Liver (tissue), 9 donors: Measurements from ENCODE around the gene ATCAY. TPM values are rescaled to one million over a fixed set of nuclear protein-coding genes. Genes with fewer than 3 reads are reported as not detected.

ENCODE experiments used
- DNase-seq: peaks from one replicate; pipeline ENCODE4 v3.0.0-alpha.2; 2017; ENCODE audit warnings: low spot score
- H3K27ac ChIP-seq, 2 donors: one replicate each; pipeline ENCODE4 v1.7.0; 2013; ENCODE audit warnings: inconsistent platforms in 2 of 2, low read length in 2 of 2, control low read depth in 1 of 2, low read depth in 1 of 2, mild to moderate bottlenecking in 1 of 2
- H3K27me3 ChIP-seq, 4 donors: one replicate each; pipeline versions ENCODE4 v1.6.1 to v1.7.0; 2013; ENCODE audit warnings: low read length in 3 of 4, inconsistent platforms in 1 of 4, mild to moderate bottlenecking in 1 of 4, moderate library complexity in 1 of 4; ENCODE audit not compliant: control insufficient read depth in 4 of 4, insufficient read depth in 4 of 4
- H3K36me3 ChIP-seq, 4 donors: one replicate each; pipeline versions ENCODE4 v1.6.1 to v1.7.0; 2013; ENCODE audit warnings: low read length in 3 of 4, mild to moderate bottlenecking in 3 of 4, low read depth in 1 of 4, moderate library complexity in 1 of 4; ENCODE audit not compliant: control insufficient read depth in 4 of 4, insufficient read depth in 3 of 4
- H3K4me1 ChIP-seq, 4 donors: one replicate each; pipeline versions ENCODE4 v1.6.1 to v1.7.0; 2013; ENCODE audit warnings: low read length in 3 of 4, mild to moderate bottlenecking in 3 of 4, moderate library complexity in 1 of 4; ENCODE audit not compliant: control insufficient read depth in 4 of 4, insufficient read depth in 4 of 4
- H3K4me3 ChIP-seq, 3 donors: one replicate each; pipeline versions ENCODE4 v1.6.1 to v1.7.0; 2013; ENCODE audit warnings: low read length in 3 of 3, control low read depth in 1 of 3, low read depth in 1 of 3, mild to moderate bottlenecking in 1 of 3
- H3K9ac ChIP-seq, 2 donors: one replicate each; pipeline ENCODE4 v1.7.0; 2013; ENCODE audit warnings: low read length in 2 of 2, mild to moderate bottlenecking in 2 of 2, moderate library complexity in 2 of 2, control low read depth in 1 of 2, low read depth in 1 of 2
- H3K9me3 ChIP-seq, 4 donors: one replicate each; pipeline versions ENCODE4 v1.6.1 to v1.7.0; 2013; ENCODE audit warnings: low read length in 3 of 4; ENCODE audit not compliant: control insufficient read depth in 4 of 4
- ATF3 ChIP-seq: IDR thresholded peaks from 2 replicates; pipeline ENCODE4 v1.6.1; 2016; ENCODE audit warnings: antibody characterized with exemption
- CTCF ChIP-seq: fragments of 150-350 bp; IDR thresholded peaks from 2 replicates; pipeline ENCODE4 v1.5.1; 2017; ENCODE audit warnings: improper control_type of control experiment, low read depth, low read length; ENCODE audit not compliant: missing input control
- EGR1 ChIP-seq, 2 donors: IDR thresholded peaks; 2 replicates each; pipeline ENCODE4 v1.6.1; 2016 to 2018; ENCODE audit warnings: antibody characterized with exemption in 2 of 2, low read depth in 2 of 2
- FOXA1 ChIP-seq: IDR thresholded peaks from 2 replicates; pipeline ENCODE4 v1.6.1; 2016; ENCODE audit warnings: antibody characterized with exemption
- FOXA2 ChIP-seq: IDR thresholded peaks from 2 replicates; pipeline ENCODE4 v1.6.1; 2016; ENCODE audit warnings: antibody characterized with exemption
- GABPA ChIP-seq, 2 donors: IDR thresholded peaks in 1 of 2; conservative IDR thresholded peaks in 1 of 2; 2 replicates each; pipeline ENCODE4 v1.6.1; 2016; ENCODE audit warnings: antibody characterized with exemption in 2 of 2, mild to moderate bottlenecking in 1 of 2, moderate library complexity in 1 of 2
- HNF4A ChIP-seq, 2 donors: conservative IDR thresholded peaks; 2 replicates each; pipeline ENCODE4 v1.6.1; 2016; ENCODE audit warnings: antibody characterized with exemption in 2 of 2, mild to moderate bottlenecking in 2 of 2
- HNF4G ChIP-seq: IDR thresholded peaks from 2 replicates; pipeline ENCODE4 v1.6.1; 2016; ENCODE audit warnings: antibody characterized with exemption
- JUND ChIP-seq, 2 donors: IDR thresholded peaks; 2 replicates each; pipeline ENCODE4 v1.6.1; 2016; ENCODE audit warnings: antibody characterized with exemption in 2 of 2
- MAX ChIP-seq: IDR thresholded peaks from 2 replicates; pipeline ENCODE4 v1.6.1; 2016; ENCODE audit warnings: antibody characterized with exemption
- NR2F2 ChIP-seq: IDR thresholded peaks from 2 replicates; pipeline ENCODE4 v1.6.1; 2016; ENCODE audit warnings: antibody characterized with exemption
- RAD21 ChIP-seq, 2 donors: IDR thresholded peaks; 2 replicates each; pipeline ENCODE4 v1.6.1; 2016; ENCODE audit warnings: antibody characterized with exemption in 2 of 2, mild to moderate bottlenecking in 2 of 2
- REST ChIP-seq: IDR thresholded peaks from 2 replicates; pipeline ENCODE4 v1.6.1; 2016; ENCODE audit warnings: antibody characterized with exemption, mild to moderate bottlenecking
- RXRA ChIP-seq, 2 donors: IDR thresholded peaks; 2 replicates each; pipeline ENCODE4 v1.6.1; 2017 to 2018; ENCODE audit warnings: antibody characterized with exemption in 2 of 2, mild to moderate bottlenecking in 1 of 2
- SP1 ChIP-seq: IDR thresholded peaks from 2 replicates; pipeline ENCODE4 v1.6.1; 2018; ENCODE audit warnings: antibody characterized with exemption, mild to moderate bottlenecking
- TAF1 ChIP-seq: conservative IDR thresholded peaks from 2 replicates; pipeline ENCODE4 v1.6.1; 2016; ENCODE audit warnings: antibody characterized with exemption, mild to moderate bottlenecking
- YY1 ChIP-seq: IDR thresholded peaks from 2 replicates; pipeline ENCODE4 v1.6.1; 2016; ENCODE audit warnings: antibody characterized with exemption, mild to moderate bottlenecking
- ZBTB33 ChIP-seq: IDR thresholded peaks from 2 replicates; pipeline ENCODE4 v1.6.1; 2016; ENCODE audit warnings: antibody characterized with exemption
- WGBS: extraction: QIAGEN DNeasy Blood & Tissue Kit; methylation state at CpG from one replicate; pipeline ENCODE4 v1.1.7; 2013; 5-methylcytosine and 5-hydroxymethylcytosine counted together
- polyA plus RNA-seq, 2 donors: library from polyadenylated mRNA; stranded (reverse) in 1 of 2; unstranded in 1 of 2; fragments of 200-250 nt in 1 of 2; fragments of >200 nt in 1 of 2; fragmentation: Nextera tagmentation in 1 of 2; extraction: Ambion mirVana in 1 of 2; gene quantifications; one replicate each; pipeline versions ENCODE4 v1.2.1 to v1.2.3, GENCODE V29; 2013 to 2015
- total RNA-seq, 2 donors: library from RNA; depleted of rRNA; stranded (reverse); fragments of >200 nt; gene quantifications; one replicate each; pipeline ENCODE4 v1.2.3, GENCODE V29; 2014
- donor health status: healthy.
- donor health status: healthy.
- donor health status: healthy.
- donor health status: healthy.
- donor health status: healthy.

The ATCAY gene
- total and polyA plus RNA-seq, 4 donors, result not detected

DNA sequence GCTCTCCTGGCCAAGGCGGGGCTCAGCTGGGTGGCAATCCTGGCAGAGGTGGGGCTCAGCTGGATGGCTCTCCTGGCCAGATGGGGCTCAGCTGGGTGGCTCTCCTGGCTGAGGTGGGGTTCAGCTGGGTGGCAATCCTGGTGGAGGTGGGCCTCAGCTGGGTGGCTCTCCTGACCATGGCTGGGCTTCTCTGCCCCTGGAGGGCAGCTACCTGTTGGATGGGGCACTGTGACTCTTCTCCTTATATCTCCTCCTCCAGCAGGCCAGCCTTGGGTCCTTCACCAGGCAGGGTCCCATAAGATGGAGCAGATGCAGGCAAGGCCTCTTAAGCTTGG lies 28.3 kb upstream of the ATCAY start:
- Histone ChIP-seq H3K27me3 (no peaks in the 10 kb centered on the region), H3K9me3 (peaks cover 0 to 6% (median 0%) of the 10 kb centered on the region in 4 donors), H3K9ac (no peak overlapping the region), H3K36me3 (no peaks in the 10 kb centered on the region), H3K27ac (no peak overlapping the region), H3K4me1 (no peaks in the 10 kb centered on the region), H3K4me3 (no peak overlapping the region)
- WGBS, result 90% methylated on average over 1 of the region's 1 CpG
- DNase-seq, result no peak
- no peak for TF ChIP-seq TAF1
- TF ChIP-seq REST, result no peak
- TF ChIP-seq FOXA2, result no peak
- TF ChIP-seq RAD21 (IDR thresholded peaks at IDR 0.05), result no peak
- TF ChIP-seq YY1, result no peak
- no peak for TF ChIP-seq HNF4G
- no peak for TF ChIP-seq FOXA1
- TF ChIP-seq NR2F2, result no peak
- TF ChIP-seq GABPA (IDR thresholded peaks at IDR 0.05 in 1 of 2, conservative IDR thresholded peaks at IDR 0.05 in 1 of 2), result no peak
- TF ChIP-seq MAX, result no peak
- TF ChIP-seq HNF4A (conservative IDR thresholded peaks at IDR 0.05), result no peak
- no peak for TF ChIP-seq ATF3
- no peak for TF ChIP-seq JUND (IDR thresholded peaks at IDR 0.05)
- TF ChIP-seq ZBTB33, result no peak
- TF ChIP-seq SP1, result no peak
- TF ChIP-seq EGR1 (IDR thresholded peaks at IDR 0.05; ENCODE audit: low read depth in 2 of 2), result no peak
- no peak for TF ChIP-seq CTCF
- TF ChIP-seq RXRA (IDR thresholded peaks at IDR 0.05), result no peak
